T-helper 17 cell (primary cell): ENCODE results near the gene MYF6. TPM values are rescaled to one million over a fixed set of nuclear protein-coding genes. Genes with fewer than 3 reads are reported as not detected.
"Not testable (repeated sequence)": the region's sequence is repeated elsewhere in the genome, so short reads cannot be mapped to it uniquely, and the experiment has no call there.

ENCODE experiments used
- ATAC-seq: fragments of 150-1000 bp; cut with Tn5 transposase; 2 replicates; pipeline ENCODE4 v1.10.0; 2021; ENCODE audit warnings: mild to moderate bottlenecking, moderate library complexity
- DNase-seq, 3 donors: peaks; one replicate each; pipeline versions ENCODE4 v3.0.0 to v3.0.0-alpha.2; 2020 to 2021
- H3K9me3 ChIP-seq: one replicate; pipeline ENCODE4 v1.7.0; 2013; ENCODE audit warnings: low read length, mild to moderate bottlenecking; ENCODE audit not compliant: control insufficient read depth, poor library complexity, severe bottlenecking
- H3K27ac Mint-ChIP-seq: one replicate; pipeline ENCODE4 v1.8.0; 2022; ENCODE audit warnings: mild to moderate bottlenecking, moderate library complexity, mixed read lengths
- H3K27me3 Mint-ChIP-seq: one replicate; pipeline ENCODE4 v1.8.0; 2022; ENCODE audit warnings: mixed read lengths
- H3K36me3 Mint-ChIP-seq: one replicate; pipeline ENCODE4 v1.8.0; 2022; ENCODE audit warnings: low read depth, mixed read lengths
- H3K4me1 Mint-ChIP-seq: one replicate; pipeline ENCODE4 v1.8.0; 2022; ENCODE audit warnings: mild to moderate bottlenecking, mixed read lengths
- H3K4me3 Mint-ChIP-seq: one replicate; pipeline ENCODE4 v1.8.0; 2022; ENCODE audit warnings: mild to moderate bottlenecking, moderate library complexity, mixed read lengths
- total RNA-seq, 4 donors: library from RNA in 2 of 4; stranded (reverse) in 2 of 4; gene quantifications; one replicate each; pipeline ENCODE4 v1.2.3 and lab custom pipeline; 2022 to 2026

MYF6 gene
- not detected for total RNA-seq
- total RNA-seq (lab: John Stamatoyannopoulos, UW): 0 reads per million in 2 donors

DNA sequence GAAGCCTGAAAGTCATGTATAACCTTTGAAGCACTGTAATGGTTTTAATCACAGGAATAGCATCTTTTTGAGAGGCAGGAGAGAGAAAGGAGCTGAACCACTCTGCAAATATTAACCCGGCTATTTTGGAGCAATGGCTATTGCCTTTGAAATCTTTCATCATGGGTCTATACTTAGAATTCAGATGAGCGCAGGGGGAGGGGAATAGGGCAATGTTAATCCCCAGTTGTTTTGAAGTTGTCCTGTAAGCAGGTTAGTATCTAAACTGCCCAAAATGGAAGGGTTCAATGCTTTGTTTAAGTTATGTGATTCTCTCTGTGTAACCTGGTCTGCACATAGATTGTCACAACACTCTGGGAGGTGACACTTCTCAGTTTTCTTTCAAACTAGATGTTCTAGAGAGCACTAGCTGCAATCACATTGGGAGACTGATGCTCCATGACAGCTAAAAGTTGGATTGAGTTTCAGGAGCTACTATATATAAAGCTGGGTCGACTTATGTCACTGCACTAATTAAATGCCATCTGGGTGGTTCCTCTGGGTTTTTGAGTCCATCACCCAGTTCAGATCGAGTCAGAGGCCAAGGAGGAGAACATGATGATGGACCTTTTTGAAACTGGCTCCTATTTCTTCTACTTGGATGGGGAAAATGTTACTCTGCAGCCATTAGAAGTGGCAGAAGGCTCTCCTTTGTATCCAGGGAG lies at the start of gene MYF6:
TSS of gene MYF6 (plus strand) at position 509 of the 704 bp plus-strand sequence. CDS start at position 595, 86 bp downstream.
- Mint-ChIP-seq H3K27me3 (peaks cover 27% of the 10 kb centered on the region), H3K27ac (no peak within 1 kb of the TSS), H3K36me3 (peaks cover 2% of the 10 kb centered on the region), H3K4me3 (no peak within 1 kb of the TSS), H3K4me1 (no peaks in the 10 kb centered on the region)
- ATAC-seq: no peak
- H3K9me3 ChIP-seq: no peaks in the 10 kb centered on the region
- DNase-seq: no peak

DNA sequence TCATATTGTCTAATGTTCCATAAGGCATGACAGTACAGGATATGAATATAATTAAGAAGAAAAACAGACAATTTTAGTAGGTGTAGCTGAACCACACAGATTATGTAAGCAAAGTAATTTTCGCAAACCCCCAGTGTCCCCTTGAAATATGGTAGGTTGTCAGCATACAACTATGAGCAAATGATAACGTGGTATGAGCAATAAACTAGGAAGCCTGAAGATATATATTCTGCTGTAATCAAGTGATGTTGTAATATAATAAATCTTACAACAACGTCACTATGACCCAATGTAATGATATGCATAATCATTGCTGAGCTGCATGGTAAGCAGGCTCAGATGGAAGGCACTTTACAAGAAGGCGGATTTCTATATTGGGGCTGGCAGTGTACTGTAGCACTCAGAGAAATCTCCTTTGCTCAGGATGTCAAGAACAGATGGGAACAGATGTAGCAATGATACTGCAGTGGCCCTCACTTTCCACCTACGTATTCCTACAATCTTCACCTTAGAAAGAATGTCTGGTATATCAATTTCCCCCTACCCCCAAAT lies 47.8 kb upstream of the MYF6 start:
- Mint-ChIP-seq H3K27me3 (no peaks in the 10 kb centered on the region), H3K4me3 (no peak overlapping the region), H3K4me1 (no peaks in the 10 kb centered on the region), H3K36me3 (no peaks in the 10 kb centered on the region), H3K27ac (no peak overlapping the region)
- no peak for ATAC-seq
- no peaks in the 10 kb centered on the region for H3K9me3 ChIP-seq
- no peak for DNase-seq

DNA sequence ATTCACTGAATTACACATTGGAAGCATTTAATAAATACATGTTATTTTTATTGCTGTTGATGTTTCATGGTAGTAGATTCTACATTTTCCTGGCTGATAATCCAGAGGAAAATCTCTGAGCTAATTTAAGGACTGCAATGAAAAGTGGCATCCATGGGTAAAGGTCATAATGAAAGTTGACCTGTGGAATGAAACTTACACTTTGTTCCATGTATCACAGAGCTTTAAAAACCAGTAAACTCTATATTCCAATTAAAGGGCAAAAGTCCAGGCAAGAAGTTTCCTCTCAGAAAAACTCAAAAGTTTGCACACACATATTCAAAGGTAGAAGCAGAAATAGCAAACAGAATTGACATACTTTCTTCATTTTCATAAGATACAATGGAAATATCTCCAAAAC lies 44.8 kb upstream of the MYF6 start:
- no peak for ATAC-seq
- no peak overlapping the region for H3K4me3 Mint-ChIP-seq
- no peaks in the 10 kb centered on the region for H3K4me1 Mint-ChIP-seq
- H3K36me3 Mint-ChIP-seq: no peaks in the 10 kb centered on the region
- no peak for DNase-seq
- no peaks in the 10 kb centered on the region for H3K27me3 Mint-ChIP-seq
- no peaks in the 10 kb centered on the region for H3K9me3 ChIP-seq
- no peak overlapping the region for H3K27ac Mint-ChIP-seq

DNA sequence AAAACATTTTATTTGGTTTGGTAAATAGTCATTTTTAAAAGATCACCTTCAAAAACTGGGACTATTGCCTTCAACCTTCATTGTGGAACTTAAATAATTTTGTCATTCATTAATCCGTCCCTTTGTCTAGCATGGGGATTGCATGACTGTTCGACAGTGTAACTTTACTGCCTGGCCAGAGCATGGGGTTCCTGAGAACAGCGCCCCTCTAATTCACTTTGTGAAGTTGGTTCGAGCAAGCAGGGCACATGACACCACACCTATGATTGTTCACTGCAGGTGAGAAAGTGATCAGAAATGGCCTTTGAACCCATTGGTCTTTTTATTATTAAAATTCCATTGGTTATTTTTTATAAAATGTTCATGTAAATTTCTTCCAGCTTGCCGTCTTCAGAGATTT lies 37.2 kb upstream of the MYF6 start:
- Mint-ChIP-seq H3K27me3 (no peaks in the 10 kb centered on the region), H3K36me3 (no peaks in the 10 kb centered on the region), H3K27ac (no peak overlapping the region), H3K4me1 (no peaks in the 10 kb centered on the region), H3K4me3 (no peak overlapping the region)
- DNase-seq (no peak), ATAC-seq (no peak)
- H3K9me3 ChIP-seq: no peaks in the 10 kb centered on the region

DNA sequence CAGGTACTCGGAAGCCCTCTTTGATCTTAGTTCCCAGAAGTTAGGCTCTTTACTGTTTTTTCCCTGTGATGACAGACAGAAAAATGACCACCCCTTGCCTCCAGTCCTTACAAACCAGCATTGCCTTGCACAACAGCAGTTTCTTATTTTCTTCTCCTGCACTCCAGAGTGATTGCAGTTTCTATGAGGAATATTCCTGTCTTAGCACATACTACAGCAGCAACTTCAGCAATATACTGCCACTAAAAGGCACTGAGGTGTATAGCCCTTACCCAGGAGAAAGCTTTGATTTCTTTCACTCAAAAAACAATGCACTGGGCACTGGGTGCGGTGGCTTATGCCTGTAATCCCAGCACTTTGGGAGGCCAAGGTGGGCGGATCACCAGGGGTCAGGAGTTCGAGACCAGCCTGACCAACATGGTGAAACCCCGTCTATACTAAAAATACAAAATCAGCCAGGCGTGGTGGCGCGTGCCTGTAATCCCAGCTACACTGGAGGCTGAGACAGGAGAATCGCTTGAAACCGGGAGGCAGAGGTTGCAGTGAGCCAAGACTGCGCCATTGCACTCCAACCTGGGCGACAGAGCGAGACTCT lies 31.3 kb upstream of the MYF6 start:
- not testable (repeated sequence) for H3K27ac Mint-ChIP-seq, H3K4me3 Mint-ChIP-seq, ATAC-seq, H3K36me3 Mint-ChIP-seq, H3K4me1 Mint-ChIP-seq, DNase-seq, H3K27me3 Mint-ChIP-seq, H3K9me3 ChIP-seq

DNA sequence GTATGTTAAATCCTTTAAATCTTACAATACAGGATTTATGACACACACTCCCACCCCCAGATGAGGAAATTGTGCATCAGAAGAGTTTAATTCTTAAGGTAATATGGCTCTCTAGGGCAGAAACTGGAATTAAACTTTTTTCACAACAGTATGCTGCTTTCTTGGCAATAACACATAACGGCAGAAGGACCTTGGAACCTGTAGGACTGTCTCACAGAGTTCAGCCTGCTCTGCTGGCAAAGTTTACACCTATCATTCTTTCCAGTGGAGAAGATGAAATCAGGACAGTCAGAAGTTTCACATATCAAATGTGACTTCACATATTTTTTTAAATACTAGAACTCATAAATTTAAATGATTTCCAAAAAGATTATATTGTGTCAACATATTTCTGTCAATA lies 30.6 kb upstream of the MYF6 start:
- no peak overlapping the region for H3K27ac Mint-ChIP-seq
- DNase-seq (no peak), ATAC-seq (no peak)
- H3K4me1 Mint-ChIP-seq: no peaks in the 10 kb centered on the region
- H3K36me3 Mint-ChIP-seq: no peaks in the 10 kb centered on the region
- no peaks in the 10 kb centered on the region for H3K9me3 ChIP-seq
- H3K27me3 Mint-ChIP-seq: no peaks in the 10 kb centered on the region
- no peak overlapping the region for H3K4me3 Mint-ChIP-seq

DNA sequence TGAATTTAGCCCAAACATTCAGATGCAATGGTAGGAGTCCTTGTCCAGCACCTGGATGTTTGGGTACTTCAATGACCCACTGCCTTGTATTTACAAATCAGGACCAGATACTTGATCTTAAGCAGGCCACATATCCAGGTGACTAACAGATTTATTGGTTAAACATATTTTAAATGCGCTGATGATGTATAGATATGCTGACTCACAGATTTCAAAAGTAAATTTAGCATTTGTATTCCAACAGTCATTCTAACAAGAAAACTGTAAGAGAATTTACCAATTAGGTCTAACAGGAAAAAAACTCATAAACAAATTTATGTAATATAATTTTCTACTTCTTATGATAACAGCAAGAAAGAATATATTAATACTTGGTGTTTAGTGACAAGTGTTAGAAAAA lies 29.4 kb upstream of the MYF6 start:
- no peak for ATAC-seq

DNA sequence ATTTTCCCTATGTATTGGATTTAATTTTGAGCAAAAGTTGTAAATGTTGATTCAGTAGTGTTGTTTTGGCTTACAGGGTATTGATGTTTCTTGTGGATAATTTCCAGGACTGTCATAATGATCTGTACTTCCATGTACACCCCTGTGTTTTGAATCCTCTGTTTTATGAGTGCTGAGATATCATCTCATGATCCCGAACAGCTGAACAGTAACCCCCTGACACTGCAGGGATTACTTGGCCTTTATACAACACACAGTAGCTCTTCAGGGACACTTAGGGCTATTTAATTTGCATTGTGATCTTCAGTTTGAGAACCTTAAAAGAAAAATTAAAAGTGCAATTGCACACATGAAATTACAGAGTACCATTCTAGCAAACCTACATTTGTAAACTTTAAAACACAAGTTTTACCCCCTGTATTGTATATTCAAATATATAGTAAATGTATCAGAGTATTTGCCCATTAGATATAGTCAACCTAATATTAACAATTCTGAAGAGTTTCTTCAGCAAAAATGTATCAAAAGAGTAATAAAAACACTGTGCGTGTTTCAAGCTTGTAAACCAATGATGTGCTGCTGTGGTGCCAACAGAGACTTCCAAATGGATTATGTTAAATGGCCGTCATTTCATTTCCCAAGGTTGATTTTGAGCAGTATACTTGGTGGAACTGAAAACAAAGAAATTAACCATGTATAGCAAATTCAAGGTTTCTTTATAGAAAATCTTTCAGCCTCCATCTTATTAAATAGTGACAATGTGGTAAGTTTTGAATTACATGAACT lies 27.9 kb upstream of the MYF6 start:
- no peak for ATAC-seq
- Mint-ChIP-seq H3K36me3 (no peaks in the 10 kb centered on the region), H3K27me3 (no peaks in the 10 kb centered on the region), H3K27ac (no peak overlapping the region), H3K4me3 (no peak overlapping the region), H3K4me1 (no peaks in the 10 kb centered on the region)
- no peaks in the 10 kb centered on the region for H3K9me3 ChIP-seq
- DNase-seq: no peak

More for the DNA sequence above, 29.4 kb upstream of the MYF6 start:
- H3K9me3 ChIP-seq: no peaks in the 10 kb centered on the region
- Mint-ChIP-seq H3K36me3 (no peaks in the 10 kb centered on the region), H3K27ac (no peak overlapping the region), H3K4me3 (no peak overlapping the region), H3K4me1 (no peaks in the 10 kb centered on the region), H3K27me3 (no peaks in the 10 kb centered on the region)
- no peak for DNase-seq

DNA sequence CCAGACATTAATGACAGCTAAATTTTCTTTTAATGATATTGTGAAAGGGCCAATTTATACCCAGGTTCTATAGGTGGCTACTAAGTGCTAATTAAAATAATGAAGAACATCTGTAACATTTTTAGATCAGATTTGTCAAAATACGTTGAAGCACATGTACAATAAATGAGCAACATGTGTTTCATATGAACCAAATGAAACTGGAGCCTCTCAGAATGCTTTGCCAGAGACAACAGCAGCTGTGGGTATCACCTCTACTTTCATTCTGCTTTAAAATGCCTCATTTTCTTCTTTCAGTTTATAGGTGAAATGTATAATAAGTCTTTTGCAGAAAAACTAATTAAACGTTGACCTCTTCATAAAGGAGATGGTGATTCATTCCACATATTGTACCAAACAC lies 26.1 kb upstream of the MYF6 start:
- ATAC-seq: no peak
- H3K27ac Mint-ChIP-seq: no peak overlapping the region
- H3K36me3 Mint-ChIP-seq: no peaks in the 10 kb centered on the region
- no peak overlapping the region for H3K4me3 Mint-ChIP-seq
- no peaks in the 10 kb centered on the region for H3K4me1 Mint-ChIP-seq
- no peak for DNase-seq
- H3K27me3 Mint-ChIP-seq: no peaks in the 10 kb centered on the region
- H3K9me3 ChIP-seq: no peaks in the 10 kb centered on the region

DNA sequence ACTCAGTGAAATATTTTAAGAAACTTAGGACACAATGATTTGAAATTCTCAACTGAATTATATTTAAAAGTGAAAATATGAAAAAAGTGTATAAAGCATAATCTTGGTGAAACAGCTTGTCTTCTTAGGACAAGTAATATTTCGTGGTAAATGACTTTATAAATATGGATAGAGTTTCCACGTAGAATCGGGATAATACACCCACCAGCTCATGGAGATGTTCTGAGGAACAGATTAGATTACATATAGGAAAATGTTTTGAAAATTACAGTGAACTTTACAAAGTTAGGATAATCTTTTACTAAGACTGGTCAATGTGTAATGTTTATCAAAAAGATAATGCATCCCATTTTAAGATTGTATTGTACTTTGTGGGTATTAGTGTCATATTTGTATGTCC lies 25.6 kb upstream of the MYF6 start:
- Mint-ChIP-seq H3K4me3 (no peak overlapping the region), H3K27me3 (no peaks in the 10 kb centered on the region)
- ATAC-seq: no peak

DNA sequence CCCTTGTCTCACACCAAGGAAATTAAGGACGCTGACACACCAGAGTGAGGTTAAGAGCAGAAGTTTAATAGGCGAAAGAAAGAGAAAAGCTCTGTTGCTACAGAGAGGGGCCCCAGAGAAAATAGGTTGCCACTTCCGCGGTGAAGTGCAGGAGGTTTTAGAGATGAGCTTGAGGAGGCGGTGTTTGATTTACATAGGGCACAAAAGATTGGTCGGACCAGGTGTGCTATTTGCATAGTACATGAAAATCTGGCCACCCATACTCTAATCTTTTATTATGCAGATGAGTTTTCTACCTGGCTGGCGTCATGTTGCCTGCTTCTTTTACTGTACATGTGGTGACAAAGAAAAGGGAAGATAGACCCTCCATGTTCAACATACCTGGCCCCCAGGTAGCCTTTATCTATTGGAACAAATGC lies 23.3 kb upstream of the MYF6 start:
- no peak for ATAC-seq
- H3K4me3 Mint-ChIP-seq: no peak overlapping the region
- no peaks in the 10 kb centered on the region for H3K36me3 Mint-ChIP-seq
- no peaks in the 10 kb centered on the region for H3K4me1 Mint-ChIP-seq
- no peaks in the 10 kb centered on the region for H3K27me3 Mint-ChIP-seq
- DNase-seq: no peak
- no peaks in the 10 kb centered on the region for H3K9me3 ChIP-seq
- H3K27ac Mint-ChIP-seq: no peak overlapping the region

More for the DNA sequence above, 25.6 kb upstream of the MYF6 start:
- no peaks in the 10 kb centered on the region for H3K4me1 Mint-ChIP-seq
- DNase-seq: no peak
- H3K9me3 ChIP-seq: no peaks in the 10 kb centered on the region
- no peaks in the 10 kb centered on the region for H3K36me3 Mint-ChIP-seq
- H3K27ac Mint-ChIP-seq: no peak overlapping the region

DNA sequence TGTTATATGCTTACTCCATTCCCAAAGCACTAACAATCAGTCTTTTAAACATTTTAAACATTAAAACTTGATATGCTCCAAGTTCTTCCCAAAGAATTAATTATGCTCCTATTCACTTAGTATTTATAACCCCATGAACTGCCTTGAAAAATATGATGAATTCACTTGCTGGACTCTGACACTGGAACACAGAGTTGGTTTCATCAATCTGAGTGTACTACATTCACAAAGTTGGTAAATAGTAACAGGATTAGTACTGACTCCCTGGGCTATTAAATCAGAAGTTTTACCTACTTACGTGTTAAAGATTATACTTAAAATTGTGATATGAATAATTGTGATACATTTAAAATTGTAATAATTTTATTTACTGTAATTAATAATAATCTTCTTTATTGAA lies 17.3 kb upstream of the MYF6 start:
- Mint-ChIP-seq H3K36me3 (no peaks in the 10 kb centered on the region), H3K4me1 (no peaks in the 10 kb centered on the region), H3K27me3 (no peaks in the 10 kb centered on the region), H3K27ac (no peak overlapping the region), H3K4me3 (no peak overlapping the region)
- H3K9me3 ChIP-seq: no peaks in the 10 kb centered on the region
- ATAC-seq (no peak), DNase-seq (no peak)

DNA sequence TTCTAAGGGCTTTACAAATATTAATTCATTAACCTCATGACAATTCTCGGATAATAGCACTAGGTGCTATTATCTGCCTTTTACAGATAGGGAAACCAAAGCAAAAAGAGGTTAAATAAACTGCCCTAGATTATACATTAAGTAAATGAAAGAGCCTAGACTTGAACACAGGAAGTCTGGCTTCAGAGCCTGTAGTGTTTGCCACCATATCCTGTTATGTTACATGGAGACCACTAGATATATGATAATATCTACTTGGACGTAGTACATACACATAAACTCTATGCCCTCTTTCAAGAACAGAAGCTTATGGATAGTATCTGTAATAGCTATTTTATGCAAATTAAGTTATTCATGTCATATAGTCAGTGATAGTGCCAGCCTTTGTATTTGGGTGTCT lies 16.9 kb upstream of the MYF6 start:
- DNase-seq (no peak), ATAC-seq (no peak)
- no peaks in the 10 kb centered on the region for H3K36me3 Mint-ChIP-seq
- no peaks in the 10 kb centered on the region for H3K4me1 Mint-ChIP-seq
- H3K27me3 Mint-ChIP-seq: no peaks in the 10 kb centered on the region
- H3K9me3 ChIP-seq: no peaks in the 10 kb centered on the region
- H3K4me3 Mint-ChIP-seq: no peak overlapping the region
- no peak overlapping the region for H3K27ac Mint-ChIP-seq
